Femur (tissue), 1 donor: ENCODE results near the gene NINJ2.
"Not testable (repeated sequence)": the region's sequence is repeated elsewhere in the genome, so short reads cannot be mapped to it uniquely, and the experiment has no call there.

ENCODE experiments used
- DNase-seq: peaks from one replicate; pipeline ENCODE4 v3.0.0-alpha.2; 2017

Gene NINJ2

GRCh38 chr12:639988-640387 lies 23.3 kb downstream of the NINJ2 start:
- DNase-seq: no peak

DNA sequence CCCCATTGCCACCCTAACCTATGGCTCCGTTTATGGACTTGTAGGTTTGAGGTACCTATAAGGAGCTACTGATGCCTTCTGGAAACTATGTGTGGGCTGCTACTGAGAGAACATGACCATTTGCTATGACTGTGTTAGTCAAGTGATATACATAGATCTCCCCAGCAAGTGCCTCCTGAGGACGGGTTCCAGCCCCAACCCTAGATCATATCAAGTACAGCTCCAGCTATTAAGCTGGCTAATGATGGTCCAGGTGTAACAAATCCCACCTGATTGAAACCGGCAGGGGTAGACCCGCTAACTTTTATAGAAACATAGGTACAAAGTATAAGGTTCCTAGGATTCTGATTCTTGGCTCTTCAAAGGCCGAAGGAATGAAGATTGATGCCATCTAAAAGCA lies 23.7 kb downstream of the NINJ2 start:
- DNase-seq: no peak

GRCh38 chr12:638953-639557 lies 24.2 kb downstream of the NINJ2 start:
- DNase-seq: no peak

DNA sequence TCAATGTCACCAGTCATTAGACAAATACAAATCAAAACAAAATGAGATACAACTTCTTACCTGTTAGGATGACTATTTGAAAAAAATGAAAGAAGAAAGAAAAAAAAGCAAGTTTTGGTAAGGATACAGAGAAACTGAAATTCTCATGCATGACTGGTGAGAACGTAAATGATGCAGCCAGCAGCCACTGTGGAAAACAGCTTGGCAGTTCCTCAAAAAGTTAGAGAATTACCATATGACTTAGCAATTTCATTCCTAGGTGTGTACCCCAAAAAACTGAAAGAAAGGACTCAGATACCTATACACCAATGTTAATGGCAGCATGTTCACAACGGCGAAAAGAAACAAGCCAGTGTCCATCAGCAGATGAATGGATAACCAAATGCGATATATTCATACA lies 26.6 kb downstream of the NINJ2 start:
- no peak for DNase-seq

DNA sequence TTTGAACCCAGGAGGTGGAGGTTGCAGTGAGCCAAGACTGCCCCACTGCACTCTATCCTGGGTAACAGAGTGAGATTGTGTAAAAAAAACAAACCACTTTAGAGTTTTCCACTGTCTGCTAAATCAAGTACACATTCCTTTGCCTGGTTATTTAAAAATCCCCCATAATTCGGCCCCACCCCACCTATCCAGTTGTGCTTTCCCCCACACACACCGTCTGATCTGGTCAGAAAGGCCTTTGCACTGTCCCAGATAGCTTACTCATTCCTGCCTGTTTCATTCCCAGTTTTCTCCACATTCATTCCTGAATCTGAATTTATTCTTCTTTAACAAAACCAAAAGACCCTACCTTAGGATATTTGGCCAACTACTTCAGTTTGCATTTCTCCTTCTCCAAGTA lies 29.5 kb downstream of the NINJ2 start:
- DNase-seq: no peak

DNA sequence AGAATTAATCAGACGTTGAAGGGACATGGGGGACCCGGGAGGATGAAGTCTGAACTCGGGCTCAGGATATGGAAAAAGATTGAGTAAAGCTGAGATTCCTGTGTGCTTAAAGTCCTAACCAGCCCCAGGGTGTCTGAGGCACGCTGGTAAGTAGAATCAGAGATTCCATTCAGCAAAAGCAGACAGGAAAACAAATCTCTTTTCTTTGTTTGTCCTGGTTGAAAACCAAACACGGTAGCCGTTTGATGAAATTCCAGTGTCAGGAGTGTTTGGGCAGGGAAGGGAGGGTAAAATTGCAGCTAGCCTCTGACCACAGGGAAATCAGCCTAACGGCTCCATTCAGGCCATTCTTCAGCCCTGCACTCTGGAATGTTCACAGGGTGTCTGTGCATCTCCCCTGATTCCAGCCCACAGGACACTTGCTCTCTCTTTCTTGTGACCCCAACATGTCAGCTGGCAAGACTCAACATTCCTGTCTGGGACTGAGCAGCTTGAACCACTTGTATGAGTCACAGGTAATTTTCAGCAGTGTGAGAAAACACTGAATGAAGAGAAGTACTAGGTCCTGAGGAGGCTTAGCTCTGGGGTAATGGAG lies 31.0 kb downstream of the NINJ2 start:
- DNase-seq: peak; percentile 50

DNA sequence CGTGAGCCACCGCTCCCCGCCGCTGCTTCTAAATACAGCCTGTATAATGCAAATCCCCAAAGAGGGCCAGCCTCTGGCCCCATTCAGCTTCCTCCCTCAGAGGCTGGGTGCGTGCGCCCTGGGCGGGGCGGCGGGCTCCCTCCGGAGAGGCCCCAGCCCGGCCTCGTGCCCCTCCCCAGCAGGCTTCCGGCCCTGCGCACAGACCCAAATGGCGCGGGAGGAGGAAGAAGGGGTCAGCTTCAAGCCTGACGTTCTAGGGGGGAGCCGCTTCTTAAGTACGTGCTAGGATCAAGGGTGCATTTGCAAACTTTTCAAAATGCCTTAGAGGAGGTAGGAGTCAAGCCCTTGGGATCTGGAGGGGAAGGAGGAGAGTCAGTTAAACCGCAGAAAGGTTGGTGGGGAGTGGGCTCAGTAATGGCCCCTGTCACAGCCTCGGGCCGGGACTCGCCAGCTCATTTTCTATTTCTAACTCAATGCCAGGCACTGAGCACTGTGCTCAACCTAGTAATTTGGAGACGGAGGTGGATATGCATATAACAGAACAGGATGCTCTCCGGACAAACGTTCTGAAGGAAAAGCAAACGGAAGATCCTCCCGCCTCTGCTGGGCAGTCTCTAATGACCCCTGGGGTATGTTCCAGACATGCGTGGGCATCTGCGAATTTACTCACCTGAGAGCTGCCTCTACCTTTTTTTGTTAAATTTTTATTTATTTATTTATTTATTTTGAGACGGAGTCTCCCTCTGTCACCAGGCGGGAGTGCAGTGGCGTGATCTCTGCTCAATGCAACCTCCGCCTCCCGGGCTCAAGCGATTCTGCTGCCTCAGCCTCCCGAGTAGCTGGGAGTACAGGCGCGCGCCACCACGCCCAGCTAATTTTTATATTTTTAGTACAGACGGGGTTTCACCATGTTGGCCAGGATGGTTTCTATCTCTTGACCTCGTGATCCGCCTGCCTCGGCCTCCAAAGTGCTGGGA lies 32.3 kb downstream of the NINJ2 start:
- peak; percentile 55 for DNase-seq

GRCh38 chr12:628742-629078 lies 34.5 kb downstream of the NINJ2 start:
- DNase-seq: not testable (repeated sequence)

GRCh38 chr12:627863-628741 lies 35.1 kb downstream of the NINJ2 start:
- DNase-seq: no peak

- DNase-seq: no peak
These were observed 36.0 kb downstream of the NINJ2 start for GRCh38 chr12:627285-627684.

DNA sequence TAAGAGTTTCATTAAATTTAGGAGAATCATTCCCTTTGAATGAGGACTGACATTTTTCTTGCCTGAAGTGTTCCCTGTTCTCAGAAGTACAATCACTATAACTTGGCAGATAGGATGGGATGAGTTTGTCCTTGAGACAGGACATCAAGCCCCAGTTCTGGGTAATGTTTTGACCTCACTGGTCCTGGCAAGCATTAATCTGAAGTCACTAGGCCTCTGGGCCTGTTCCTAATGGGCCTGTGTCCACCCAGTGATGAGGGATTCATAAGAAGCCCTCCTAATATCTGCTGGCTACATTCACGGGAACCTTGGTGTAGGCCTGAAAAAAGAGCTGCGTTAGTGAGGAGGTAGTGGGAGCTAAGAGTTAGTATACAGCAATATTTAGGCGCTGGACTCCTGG lies 37.2 kb downstream of the NINJ2 start:
- no peak for DNase-seq

DNA sequence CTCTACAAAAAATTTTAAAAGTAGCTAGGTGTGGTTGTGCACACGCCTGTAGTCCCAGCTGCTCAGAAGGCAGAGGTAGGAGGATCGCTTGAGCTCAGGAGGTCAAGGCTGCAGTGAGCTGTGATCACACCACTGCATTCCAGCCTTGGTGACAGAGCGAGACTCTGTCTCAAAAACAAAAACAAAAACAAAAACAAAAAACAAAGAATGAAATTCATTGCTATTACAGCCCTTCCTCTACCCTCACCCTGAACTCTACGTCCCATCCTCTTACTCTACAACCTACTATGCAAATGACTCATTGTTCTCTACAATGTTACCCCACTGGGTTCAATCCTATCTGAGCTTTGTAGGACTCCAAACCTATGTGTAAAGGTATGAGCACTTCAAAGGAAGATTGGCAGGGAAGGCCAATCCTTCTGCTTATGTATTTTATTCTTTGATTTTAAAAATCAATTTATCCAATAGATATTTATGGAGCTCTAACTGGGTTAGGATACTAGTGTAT lies 39.3 kb downstream of the NINJ2 start:
- DNase-seq: no peak

DNA sequence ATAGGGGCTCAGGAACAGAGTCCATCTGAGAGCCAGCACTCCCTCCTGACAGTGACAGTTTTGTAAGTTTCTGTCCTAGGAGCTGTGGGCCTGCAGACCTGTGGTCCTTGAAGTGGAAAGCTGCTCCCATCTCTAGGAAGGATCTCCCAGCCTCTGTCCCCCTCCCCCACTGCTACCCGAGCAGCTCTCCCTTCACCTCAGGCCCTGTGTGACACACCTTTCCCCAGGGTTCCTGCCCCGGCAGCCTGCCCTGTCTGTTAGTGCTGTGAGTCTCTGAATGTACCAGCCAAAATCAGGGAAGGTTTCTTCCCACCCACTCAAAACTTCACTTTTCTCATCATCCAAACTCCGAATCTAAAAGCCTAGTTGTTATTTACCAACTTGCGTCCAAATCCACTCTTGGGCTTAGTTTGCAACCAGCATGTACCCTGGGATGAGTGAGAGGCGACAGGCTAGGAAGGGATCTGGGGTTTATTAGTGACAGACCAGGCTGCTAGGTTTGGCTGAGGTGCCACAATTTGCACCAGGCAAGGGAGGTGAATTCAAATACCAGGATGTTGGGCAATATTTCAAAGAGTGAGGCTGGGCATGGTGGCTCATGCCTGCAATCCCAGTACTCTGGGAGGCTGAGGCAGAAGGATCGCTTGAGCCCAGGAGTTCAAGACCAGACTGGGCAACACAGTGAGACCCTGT lies 39.9 kb downstream of the NINJ2 start:
- no peak for DNase-seq

DNA sequence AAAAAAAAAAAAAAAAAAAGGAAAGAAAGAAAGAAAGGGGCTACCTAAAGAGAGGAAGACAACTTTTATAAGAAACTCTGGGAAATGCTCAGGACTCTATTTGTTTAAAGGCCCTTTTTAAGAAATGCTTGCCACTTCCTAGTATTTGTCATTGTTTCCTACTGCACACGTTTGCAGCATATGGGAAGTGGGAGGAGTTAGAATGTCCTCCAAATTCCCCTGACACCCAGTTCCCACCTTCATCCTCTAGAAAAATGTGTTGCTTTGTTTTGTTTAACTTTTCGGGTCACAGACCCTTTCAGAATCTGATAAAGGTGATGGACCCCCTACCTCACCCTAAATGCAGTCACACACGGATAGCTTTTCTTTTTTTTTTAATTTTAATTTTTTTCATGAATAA lies 40.8 kb downstream of the NINJ2 start:
- no peak for DNase-seq

DNA sequence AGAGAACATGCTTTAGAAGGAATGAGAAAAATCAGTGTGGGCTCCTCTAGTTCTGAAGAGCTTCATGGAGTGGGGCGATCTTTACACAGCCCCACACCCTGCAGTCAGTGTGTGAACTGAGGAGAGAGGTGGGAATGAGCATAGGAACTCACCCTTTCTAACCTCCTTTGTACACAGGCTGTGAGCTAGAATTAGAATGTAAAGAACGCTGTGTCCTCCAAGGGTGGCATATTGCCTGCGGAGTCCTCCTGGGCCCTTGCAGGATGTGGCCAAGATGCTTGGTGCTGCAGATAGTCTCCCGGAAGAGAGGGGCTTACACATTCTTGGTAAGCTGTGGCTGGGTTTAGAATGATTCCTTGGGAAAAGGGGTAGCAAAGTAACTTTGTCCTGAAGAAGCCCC lies 43.9 kb downstream of the NINJ2 start:
- DNase-seq: no peak

GRCh38 chr12:618605-619004 lies 44.6 kb downstream of the NINJ2 start:
- no peak for DNase-seq

- peak; percentile 51 for DNase-seq
These were observed 45.8 kb downstream of the NINJ2 start for GRCh38 chr12:617304-617915.

GRCh38 chr12:615620-616019 lies 47.6 kb downstream of the NINJ2 start:
- DNase-seq: no peak

DNA sequence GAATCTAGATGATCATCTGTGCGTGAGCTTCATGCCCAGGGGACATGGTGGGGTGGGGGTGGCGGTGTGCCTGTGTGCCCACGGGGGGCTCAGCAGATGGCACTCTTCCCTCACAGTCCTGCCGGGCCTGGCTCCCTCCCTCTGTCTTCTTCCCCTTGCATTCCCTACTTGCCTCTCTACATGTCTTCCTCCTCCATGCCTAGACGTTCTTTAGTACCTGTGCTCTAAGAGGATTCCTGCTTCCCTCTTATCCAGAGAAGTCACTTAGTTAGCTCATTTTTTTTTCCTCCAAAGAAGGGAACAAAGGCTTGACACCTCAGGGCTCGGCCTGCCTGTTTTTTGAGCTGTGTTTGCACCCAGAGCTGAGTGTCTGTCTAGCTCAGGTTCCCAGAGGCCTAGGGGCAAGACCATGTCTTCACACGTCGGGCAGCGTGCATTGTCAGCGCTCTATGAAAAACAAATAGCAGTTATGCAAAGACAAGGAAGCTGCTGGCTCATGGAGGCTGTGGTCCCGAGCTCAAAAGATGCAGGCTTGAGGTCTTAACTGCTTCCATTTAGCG lies 48.8 kb downstream of the NINJ2 start:
- no peak for DNase-seq

DNA sequence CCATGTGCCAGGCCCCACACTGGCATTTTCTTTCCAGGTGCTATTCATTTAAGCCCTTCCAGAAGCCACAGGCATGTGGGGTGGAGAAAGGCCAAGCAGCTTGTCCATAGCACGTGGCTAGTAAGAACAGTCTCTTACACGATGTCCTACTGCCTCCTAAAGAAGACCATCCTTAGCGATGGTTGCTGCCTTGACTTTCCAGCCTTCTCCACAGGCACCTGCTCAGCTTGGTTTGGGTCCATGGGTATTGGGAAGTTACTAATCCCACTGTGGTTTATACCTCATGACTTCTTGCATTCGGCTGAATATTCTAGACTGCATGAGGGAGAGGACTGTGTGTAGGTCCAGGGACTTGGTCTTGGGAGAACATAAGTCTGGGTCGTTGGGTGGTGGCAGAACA lies 49.2 kb downstream of the NINJ2 start:
- no peak for DNase-seq

DNA sequence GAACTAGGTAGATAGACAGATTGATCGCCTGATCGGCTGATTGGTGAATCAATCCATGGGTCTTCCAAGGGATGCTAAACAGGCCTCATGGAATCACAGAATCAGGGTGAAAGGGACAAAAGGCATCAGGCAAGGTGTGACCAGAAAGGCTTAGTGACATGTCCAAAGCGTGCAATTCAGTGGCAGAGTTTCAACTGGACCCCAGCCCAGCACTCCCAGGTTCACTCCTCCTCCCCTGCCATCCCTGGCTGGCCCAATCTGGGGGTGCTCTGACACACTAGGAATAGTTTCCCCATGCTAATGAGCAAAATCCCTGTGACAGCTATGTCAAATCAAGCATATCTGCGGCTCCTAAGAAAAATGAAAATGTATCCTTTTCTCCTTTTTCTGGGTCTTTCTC lies 50.4 kb downstream of the NINJ2 start:
- DNase-seq: no peak
